ENCODE measurements around the gene NRDC. TPM values are rescaled to one million over a fixed set of nuclear protein-coding genes. Genes with fewer than 3 reads are reported as not detected.

The NRDC gene
- total and polyA plus RNA-seq, 2 donors, result 56.2 to 151 TPM

GRCh38 chr1:51916587-51917405, 38.3 kb upstream of the NRDC start:
- H3K4me3 ChIP-seq (ENCODE audit: low read length in 2 of 2), result no peak overlapping the region
- peaks cover 0 to 2% of the 10 kb centered on the region in 2 donors for H3K27me3 ChIP-seq (ENCODE audit: control insufficient read depth in 2 of 2, insufficient read depth in 1 of 2, low read length in 1 of 2)
- no peak overlapping the region for H3K27ac ChIP-seq (ENCODE audit: low read depth in 1 of 2, low read length in 1 of 2)
- H3K36me3 ChIP-seq (ENCODE audit: control insufficient read depth in 2 of 2, insufficient read depth in 2 of 2, low read length in 1 of 2), result no peaks in the 10 kb centered on the region
- DNase-seq (ENCODE audit: low read depth in 6 of 9, low spot score in 9 of 9), result no peak
- WGBS, result 96% methylated on average over 5 of the region's 5 CpGs
- no peaks in the 10 kb centered on the region for H3K9me3 ChIP-seq (ENCODE audit: control insufficient read depth in 2 of 2, insufficient read depth in 1 of 2, low read length in 1 of 2)
- H3K4me1 ChIP-seq (ENCODE audit: control insufficient read depth in 2 of 2, insufficient read depth in 2 of 2, low read length in 2 of 2), result no peaks in the 10 kb centered on the region

GRCh38 chr1:51915951-51916350, 37.4 kb upstream of the NRDC start:
- Histone ChIP-seq H3K27ac (ENCODE audit: low read depth in 1 of 2, low read length in 1 of 2) (no peak overlapping the region), H3K4me3 (ENCODE audit: low read length in 2 of 2) (no peak overlapping the region), H3K36me3 (ENCODE audit: control insufficient read depth in 2 of 2, insufficient read depth in 2 of 2, low read length in 1 of 2) (no peaks in the 10 kb centered on the region), H3K9me3 (ENCODE audit: control insufficient read depth in 2 of 2, insufficient read depth in 1 of 2, low read length in 1 of 2) (no peaks in the 10 kb centered on the region), H3K4me1 (ENCODE audit: control insufficient read depth in 2 of 2, insufficient read depth in 2 of 2, low read length in 2 of 2) (no peaks in the 10 kb centered on the region), H3K27me3 (ENCODE audit: control insufficient read depth in 2 of 2, insufficient read depth in 1 of 2, low read length in 1 of 2) (peaks cover 0 to 2% of the 10 kb centered on the region in 2 donors)
- no peak for DNase-seq (ENCODE audit: low read depth in 6 of 9, low spot score in 9 of 9)
- 93% methylated on average over 3 of the region's 3 CpGs for WGBS

- Histone ChIP-seq H3K36me3 (ENCODE audit: control insufficient read depth in 2 of 2, insufficient read depth in 2 of 2, low read length in 1 of 2) (no peaks in the 10 kb centered on the region), H3K4me3 (ENCODE audit: low read length in 2 of 2) (no peak overlapping the region), H3K4me1 (ENCODE audit: control insufficient read depth in 2 of 2, insufficient read depth in 2 of 2, low read length in 2 of 2) (no peaks in the 10 kb centered on the region), H3K27me3 (ENCODE audit: control insufficient read depth in 2 of 2, insufficient read depth in 1 of 2, low read length in 1 of 2) (no peaks in the 10 kb centered on the region), H3K27ac (ENCODE audit: low read depth in 1 of 2, low read length in 1 of 2) (no peak overlapping the region), H3K9me3 (ENCODE audit: control insufficient read depth in 2 of 2, insufficient read depth in 1 of 2, low read length in 1 of 2) (no peaks in the 10 kb centered on the region)
- 95% methylated on average over 7 of the region's 7 CpGs for WGBS
- DNase-seq (ENCODE audit: low read depth in 6 of 9, low spot score in 9 of 9), result no peak
Observed at GRCh38 chr1:51912881-51913280, 34.4 kb upstream of the NRDC start.

GRCh38 chr1:51910221-51911000, 31.9 kb upstream of the NRDC start:
- no peaks in the 10 kb centered on the region for H3K9me3 ChIP-seq (ENCODE audit: control insufficient read depth in 2 of 2, insufficient read depth in 1 of 2, low read length in 1 of 2)
- no peaks in the 10 kb centered on the region for H3K27me3 ChIP-seq (ENCODE audit: control insufficient read depth in 2 of 2, insufficient read depth in 1 of 2, low read length in 1 of 2)
- 83% methylated on average over 4 of the region's 4 CpGs for WGBS

GRCh38 chr1:51908499-51908898, 30.0 kb upstream of the NRDC start:
- no peaks in the 10 kb centered on the region for H3K27me3 ChIP-seq (ENCODE audit: control insufficient read depth in 2 of 2, insufficient read depth in 1 of 2, low read length in 1 of 2)
- H3K9me3 ChIP-seq (ENCODE audit: control insufficient read depth in 2 of 2, insufficient read depth in 1 of 2, low read length in 1 of 2), result no peaks in the 10 kb centered on the region
- no peak overlapping the region for H3K27ac ChIP-seq (ENCODE audit: low read depth in 1 of 2, low read length in 1 of 2)
- H3K36me3 ChIP-seq (ENCODE audit: control insufficient read depth in 2 of 2, insufficient read depth in 2 of 2, low read length in 1 of 2), result no peaks in the 10 kb centered on the region
- H3K4me3 ChIP-seq (ENCODE audit: low read length in 2 of 2), result no peak overlapping the region
- WGBS, result 54% methylated on average over 2 of the region's 2 CpGs
- DNase-seq (ENCODE audit: low read depth in 6 of 9, low spot score in 9 of 9), result no peak
- H3K4me1 ChIP-seq (ENCODE audit: control insufficient read depth in 2 of 2, insufficient read depth in 2 of 2, low read length in 2 of 2), result no peaks in the 10 kb centered on the region

More at GRCh38 chr1:51910221-51911000, 31.9 kb upstream of the NRDC start:
- Histone ChIP-seq H3K4me3 (ENCODE audit: low read length in 2 of 2) (no peak overlapping the region), H3K4me1 (ENCODE audit: control insufficient read depth in 2 of 2, insufficient read depth in 2 of 2, low read length in 2 of 2) (no peaks in the 10 kb centered on the region), H3K36me3 (ENCODE audit: control insufficient read depth in 2 of 2, insufficient read depth in 2 of 2, low read length in 1 of 2) (no peaks in the 10 kb centered on the region), H3K27ac (ENCODE audit: low read depth in 1 of 2, low read length in 1 of 2) (no peak overlapping the region)
- no peak for DNase-seq (ENCODE audit: low read depth in 6 of 9, low spot score in 9 of 9)

- Histone ChIP-seq H3K36me3 (ENCODE audit: control insufficient read depth in 2 of 2, insufficient read depth in 2 of 2, low read length in 1 of 2) (no peaks in the 10 kb centered on the region), H3K9me3 (ENCODE audit: control insufficient read depth in 2 of 2, insufficient read depth in 1 of 2, low read length in 1 of 2) (no peaks in the 10 kb centered on the region), H3K4me1 (ENCODE audit: control insufficient read depth in 2 of 2, insufficient read depth in 2 of 2, low read length in 2 of 2) (no peaks in the 10 kb centered on the region), H3K27ac (ENCODE audit: low read depth in 1 of 2, low read length in 1 of 2) (no peak overlapping the region), H3K27me3 (ENCODE audit: control insufficient read depth in 2 of 2, insufficient read depth in 1 of 2, low read length in 1 of 2) (no peaks in the 10 kb centered on the region), H3K4me3 (ENCODE audit: low read length in 2 of 2) (no peak overlapping the region)
- no peak for DNase-seq (ENCODE audit: low read depth in 6 of 9, low spot score in 9 of 9)
- 74% methylated on average over 4 of the region's 4 CpGs for WGBS
Observed at GRCh38 chr1:51907079-51907702, 28.7 kb upstream of the NRDC start.

GRCh38 chr1:51906306-51907078, 28.0 kb upstream of the NRDC start:
- no peak overlapping the region for H3K27ac ChIP-seq (ENCODE audit: low read depth in 1 of 2, low read length in 1 of 2)
- no peak overlapping the region for H3K4me3 ChIP-seq (ENCODE audit: low read length in 2 of 2)
- H3K9me3 ChIP-seq (ENCODE audit: control insufficient read depth in 2 of 2, insufficient read depth in 1 of 2, low read length in 1 of 2), result no peaks in the 10 kb centered on the region
- DNase-seq (ENCODE audit: low read depth in 6 of 9, low spot score in 9 of 9), result no peak
- WGBS, result 84% methylated on average over 4 of the region's 4 CpGs
- no peaks in the 10 kb centered on the region for H3K4me1 ChIP-seq (ENCODE audit: control insufficient read depth in 2 of 2, insufficient read depth in 2 of 2, low read length in 2 of 2)
- H3K27me3 ChIP-seq (ENCODE audit: control insufficient read depth in 2 of 2, insufficient read depth in 1 of 2, low read length in 1 of 2), result no peaks in the 10 kb centered on the region
- no peaks in the 10 kb centered on the region for H3K36me3 ChIP-seq (ENCODE audit: control insufficient read depth in 2 of 2, insufficient read depth in 2 of 2, low read length in 1 of 2)

- WGBS, result 96% methylated on average over 5 of the region's 5 CpGs
- no peak for DNase-seq (ENCODE audit: low read depth in 6 of 9, low spot score in 9 of 9)
- Histone ChIP-seq H3K27me3 (ENCODE audit: control insufficient read depth in 2 of 2, insufficient read depth in 1 of 2, low read length in 1 of 2) (peaks cover 0 to 2% of the 10 kb centered on the region in 2 donors), H3K36me3 (ENCODE audit: control insufficient read depth in 2 of 2, insufficient read depth in 2 of 2, low read length in 1 of 2) (no peaks in the 10 kb centered on the region), H3K9me3 (ENCODE audit: control insufficient read depth in 2 of 2, insufficient read depth in 1 of 2, low read length in 1 of 2) (no peaks in the 10 kb centered on the region), H3K27ac (ENCODE audit: low read depth in 1 of 2, low read length in 1 of 2) (no peak overlapping the region), H3K4me1 (ENCODE audit: control insufficient read depth in 2 of 2, insufficient read depth in 2 of 2, low read length in 2 of 2) (no peaks in the 10 kb centered on the region), H3K4me3 (ENCODE audit: low read length in 2 of 2) (no peak overlapping the region)
Observed at GRCh38 chr1:51902456-51902855, 23.9 kb upstream of the NRDC start.
